ENCODE data around the gene AJM1.

GRCh38 chr9:136840140-136840876 lies 2.0 kb upstream of the AJM1 start:
- no peak for TF ChIP-seq CTCF (IDR thresholded peaks at IDR 0.05; ENCODE audit: low read depth, low read length, poor library complexity, severe bottlenecking)
- TF ChIP-seq EZH2phosphoT487 (IDR thresholded peaks at IDR 0.05; ENCODE audit: borderline replicate concordance, low read length) = no peak
